IPS-11a (cell line): ENCODE results near the gene OR9A2.

ENCODE experiments used
- H3K4me3 ChIP-seq: one replicate; pipeline ENCODE4 v1.5.1; 2013; ENCODE audit warnings: low read depth, low read length, control low read depth

OR9A2 gene

GRCh38 chr7:143023047-143023446, 3.9 kb downstream of the OR9A2 start:
- H3K4me3 ChIP-seq, result no peak overlapping the region

- no peak overlapping the region for H3K4me3 ChIP-seq
Observed at GRCh38 chr7:143018931-143019330, 8.0 kb downstream of the OR9A2 start.

- no peak overlapping the region for H3K4me3 ChIP-seq
Observed at GRCh38 chr7:143016996-143017395, 9.9 kb downstream of the OR9A2 start.

DNA sequence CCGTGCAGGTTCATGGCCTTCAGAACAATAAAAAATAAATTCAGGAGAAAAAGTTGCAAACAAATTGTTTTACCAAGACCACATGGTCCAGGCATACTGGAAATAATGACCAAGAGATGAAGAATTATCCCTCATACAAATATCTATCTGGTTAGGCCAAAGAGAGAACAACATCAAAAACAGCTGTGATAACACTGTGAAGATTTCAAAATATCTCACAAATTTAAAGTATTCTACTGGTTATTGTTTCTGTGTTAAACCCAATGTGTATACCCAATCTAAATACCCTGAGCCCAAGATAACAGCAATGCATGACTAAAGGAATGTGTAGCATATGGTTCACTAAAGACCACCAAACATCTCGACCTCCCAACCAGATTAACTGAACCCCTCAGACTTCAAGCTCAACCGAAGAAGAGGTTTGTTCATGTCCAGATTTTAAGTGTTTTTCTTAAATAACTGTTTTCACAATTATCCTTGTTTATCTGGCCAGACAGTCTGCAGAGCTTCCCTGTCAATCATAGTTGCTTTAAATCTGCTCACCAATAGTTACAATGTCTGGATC, 10.9 kb downstream of the OR9A2 start:
- H3K4me3 ChIP-seq, result no peak overlapping the region

GRCh38 chr7:143015084-143015483, 11.8 kb downstream of the OR9A2 start:
- no peak overlapping the region for H3K4me3 ChIP-seq

DNA sequence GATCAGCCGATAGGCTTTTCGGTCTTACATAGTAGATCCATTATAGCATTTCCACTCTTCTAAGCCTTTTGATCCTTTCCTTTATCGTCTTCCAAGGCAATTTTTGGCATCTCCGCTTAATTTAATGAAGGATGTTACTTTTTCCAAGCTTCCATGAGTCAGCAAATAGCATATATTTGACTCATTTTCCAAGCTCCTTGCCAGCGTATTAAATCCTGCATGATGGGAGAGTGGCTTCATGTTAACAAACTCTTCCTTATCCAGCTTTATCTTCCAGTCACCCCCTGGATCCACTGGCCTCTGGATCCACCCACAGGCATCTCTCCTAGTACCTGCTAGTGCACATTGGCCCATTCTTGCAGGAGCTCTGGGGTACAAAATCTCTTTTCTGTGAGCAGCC, 13.0 kb downstream of the OR9A2 start:
- no peak overlapping the region for H3K4me3 ChIP-seq

- H3K4me3 ChIP-seq, result no peak overlapping the region
Observed at GRCh38 chr7:143013473-143013872, 13.5 kb downstream of the OR9A2 start.

- no peak overlapping the region for H3K4me3 ChIP-seq
Observed at GRCh38 chr7:143012409-143012808, 14.5 kb downstream of the OR9A2 start.

- no peak overlapping the region for H3K4me3 ChIP-seq
Observed at GRCh38 chr7:143012001-143012400, 14.9 kb downstream of the OR9A2 start.

DNA sequence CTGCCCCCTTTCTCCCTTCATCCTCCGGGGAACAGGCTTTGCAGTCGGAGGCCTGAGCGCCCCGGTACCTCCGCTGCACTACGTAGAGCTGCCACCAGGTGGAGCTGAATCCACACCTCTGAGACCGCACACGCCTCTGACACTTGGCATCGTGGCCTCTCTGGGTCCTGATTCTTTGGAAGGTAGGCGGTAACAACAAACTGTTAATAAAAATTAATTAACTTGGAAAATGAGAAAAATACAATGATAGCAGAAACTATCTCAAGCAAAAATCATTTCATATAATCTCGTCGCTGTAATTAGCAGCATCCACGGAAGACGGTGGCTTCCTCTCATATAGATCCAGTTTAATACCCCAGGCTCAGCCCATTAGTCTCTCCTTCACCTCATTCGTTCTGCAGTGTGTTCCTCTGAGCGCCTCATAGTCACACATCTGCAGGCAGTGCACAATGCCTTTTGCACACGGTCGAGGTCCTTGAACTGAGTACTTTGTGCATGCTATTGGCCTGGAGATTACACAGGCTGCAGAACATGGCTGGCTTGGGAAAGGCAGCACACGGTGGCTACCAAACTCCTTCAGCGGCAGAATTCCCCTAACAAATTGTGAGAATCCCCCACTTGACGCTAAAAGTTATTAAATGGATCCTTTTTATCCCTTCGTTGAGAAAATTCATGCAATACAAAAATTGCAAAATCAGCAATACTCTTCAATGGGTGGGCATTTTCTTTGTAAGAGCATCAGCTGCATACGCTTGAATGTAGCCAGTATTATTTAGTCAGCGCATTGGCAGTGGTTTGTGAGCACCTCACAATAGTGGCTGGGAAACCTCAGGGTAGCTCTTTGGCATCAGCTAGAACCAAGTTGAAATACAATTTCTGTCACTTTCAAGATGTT, 18.7 kb downstream of the OR9A2 start:
- no peak overlapping the region for H3K4me3 ChIP-seq

- no peak overlapping the region for H3K4me3 ChIP-seq
Observed at GRCh38 chr7:143005632-143006260, 21.2 kb downstream of the OR9A2 start.

GRCh38 chr7:143003393-143004051, 23.4 kb downstream of the OR9A2 start:
- no peak overlapping the region for H3K4me3 ChIP-seq

- no peak overlapping the region for H3K4me3 ChIP-seq
Observed at GRCh38 chr7:143002898-143003297, 24.0 kb downstream of the OR9A2 start.

- no peak overlapping the region for H3K4me3 ChIP-seq
Observed at GRCh38 chr7:143002106-143002505, 24.8 kb downstream of the OR9A2 start.

- H3K4me3 ChIP-seq, result no peak overlapping the region
Observed at GRCh38 chr7:143000648-143001047, 26.3 kb downstream of the OR9A2 start.

GRCh38 chr7:142999793-143000192, 27.1 kb downstream of the OR9A2 start:
- no peak overlapping the region for H3K4me3 ChIP-seq

DNA sequence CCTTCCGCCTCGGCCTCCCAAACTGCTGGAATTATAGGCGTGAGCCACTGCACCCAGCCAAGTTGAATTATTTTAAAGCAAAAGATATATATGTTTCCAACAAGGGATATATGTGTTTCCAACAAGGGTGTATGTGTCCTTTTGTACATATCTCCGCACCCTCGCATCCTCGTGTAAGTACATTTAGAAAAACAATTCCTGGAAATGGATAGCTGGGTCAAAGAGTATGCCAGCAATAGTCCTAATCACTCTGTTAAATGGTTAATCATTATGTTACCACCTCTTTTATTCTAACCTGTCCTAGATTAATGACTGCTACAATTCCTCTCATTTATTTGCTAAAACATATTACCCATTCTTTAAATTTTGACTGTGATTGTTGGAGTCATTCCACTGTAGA, 28.0 kb downstream of the OR9A2 start:
- H3K4me3 ChIP-seq, result no peak overlapping the region

- H3K4me3 ChIP-seq, result no peak overlapping the region
Observed at GRCh38 chr7:142997456-142997989, 29.4 kb downstream of the OR9A2 start.

DNA sequence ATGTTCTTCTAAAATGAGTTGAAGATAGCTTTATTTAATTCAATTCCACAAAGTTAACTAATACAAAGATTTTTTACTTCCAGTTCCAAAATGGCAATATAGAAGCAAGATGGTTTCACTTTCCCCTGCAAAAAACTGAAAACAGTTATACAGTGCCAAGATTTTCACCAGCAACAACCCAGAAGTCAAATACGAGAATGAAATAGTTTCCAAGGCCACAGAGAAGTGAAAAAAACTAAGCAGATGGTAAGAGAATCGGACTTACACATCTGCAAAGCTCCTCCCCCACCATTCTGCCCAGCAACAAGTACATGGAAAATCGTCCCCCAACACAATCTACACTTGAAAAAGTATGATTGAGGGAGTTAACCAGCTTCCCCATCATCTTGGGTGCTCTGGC, 34.5 kb downstream of the OR9A2 start:
- no peak overlapping the region for H3K4me3 ChIP-seq

DNA sequence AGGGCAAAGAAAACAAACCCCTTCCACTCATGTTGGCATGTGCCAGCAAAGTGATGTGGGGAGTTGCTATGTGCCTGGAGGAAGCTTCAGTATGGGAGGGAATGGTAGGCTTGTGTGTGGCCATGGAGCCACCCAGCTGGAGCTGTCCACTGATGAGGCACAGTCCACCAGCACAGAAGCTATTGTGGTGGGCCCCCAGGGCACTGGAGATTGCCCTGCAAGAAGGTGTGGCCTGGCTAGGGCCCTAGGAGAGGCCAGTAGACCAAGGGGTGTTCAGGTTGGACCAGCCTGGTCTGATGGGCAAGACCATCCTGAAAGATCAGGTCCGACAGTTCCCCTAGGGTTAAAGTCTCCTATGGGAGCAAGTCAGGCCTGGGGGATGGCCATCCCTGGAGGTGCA, 42.6 kb downstream of the OR9A2 start:
- H3K4me3 ChIP-seq, result no peak overlapping the region

DNA sequence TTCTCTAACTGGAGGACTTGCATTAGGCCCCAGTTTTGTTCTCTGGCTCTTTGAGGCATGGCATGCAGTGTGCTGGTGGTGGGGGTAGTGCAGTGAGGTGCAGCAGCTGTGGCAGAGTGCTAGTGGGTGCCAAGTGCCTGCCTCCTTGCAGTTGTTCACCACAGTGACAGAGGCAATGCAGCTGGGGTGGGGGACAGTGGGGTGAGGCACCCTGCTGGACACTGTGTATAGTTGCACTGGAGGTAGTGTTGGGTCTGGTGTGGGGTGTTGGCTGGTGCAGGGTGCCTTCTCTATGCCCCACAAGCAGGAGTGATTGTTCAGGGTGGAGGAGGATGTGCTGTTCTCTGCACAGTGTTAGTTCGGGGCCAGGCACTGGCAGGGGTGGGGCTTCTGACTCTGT, 43.1 kb downstream of the OR9A2 start:
- H3K4me3 ChIP-seq, result no peak overlapping the region
